ENCODE results near the gene TNFRSF1A.

- no peak for TF ChIP-seq CTCF (conservative IDR thresholded peaks at IDR 0.05; ENCODE audit: low read depth, low read length)
- TF ChIP-seq EZH2 (IDR thresholded peaks at IDR 0.05; ENCODE audit: low read length, unreplicated experiment): no peak
Measured at GRCh38 chr12:6358881-6359280, 17.0 kb upstream of the TNFRSF1A start.
